BJ (cell line): ENCODE results near the gene APOM. TPM values are rescaled to one million over a fixed set of nuclear protein-coding genes. Genes with fewer than 3 reads are reported as not detected.

Experiments
- CTCF ChIA-PET: fragments of 350-600 bp; formaldehyde crosslinking; extraction: SDS; loops from one replicate; lab custom pipeline; 2021; ENCODE audit warnings: antibody characterized with exemption, inconsistent platforms; lab: Yijun Ruan, JAX
- POLR2A ChIA-PET: fragments of 300-600 bp; sonication (Branson Sonifier 250); formaldehyde crosslinking; extraction: SDS; loops from one replicate; lab custom pipeline; 2021; ENCODE audit warnings: antibody characterized with exemption; lab: Charles Lee
- DNase-seq: peaks from one replicate; pipeline ENCODE4 v3.0.0-alpha.2; 2011; ENCODE audit warnings: low read depth
- H3K27me3 ChIP-seq: 2 replicates; pipeline ENCODE4 v1.6.0; 2011; ENCODE audit warnings: low read length; ENCODE audit not compliant: control insufficient read depth, insufficient read depth
- H3K36me3 ChIP-seq: 2 replicates; pipeline ENCODE4 v1.5.1; 2011; ENCODE audit warnings: low read length; ENCODE audit not compliant: control insufficient read depth, insufficient read depth
- H3K4me3 ChIP-seq: 2 replicates; pipeline ENCODE4 v1.5.1; 2011; ENCODE audit warnings: low read depth, mild to moderate bottlenecking, control low read depth, low read length
- CTCF ChIP-seq: IDR thresholded peaks from 2 replicates; pipeline ENCODE4 v1.5.1; 2011; ENCODE audit warnings: low read depth, mild to moderate bottlenecking, control low read depth, inconsistent platforms, low read length, moderate library complexity; ENCODE audit not compliant: insufficient read depth
- polyA plus RNA-seq: library from polyadenylated mRNA; depleted of rRNA; stranded (reverse); fragments of >200 nt; gene quantifications from 2 replicates; pipeline ENCODE4 v1.2.3, GENCODE V29; 2011

The APOM gene
- polyA plus RNA-seq, 1 experiment, result 4.8 TPM

GRCh38 chr6:31680226-31681134, 24.8 kb downstream of the APOM start, which contains the start of gene LY6G5C:
TSS of gene LY6G5C (minus strand) at chr6:31681067. CDS start at chr6:31680373, 694 bp downstream.
- DNase-seq, result peak; percentile 67
- peak; percentile 75 for TF ChIP-seq CTCF
- no peaks in the 10 kb centered on the region for H3K27me3 ChIP-seq
- peak within 1 kb of the TSS; percentile 39 for H3K4me3 ChIP-seq
- ChIA-PET CTCF (interaction anchor here (0.6 to 3.2 kb wide), 18 partner anchors 9 to 605 kb away, joined by 3 to 15 read pairs (median 4); partner anchors contain the start of genes ABHD16A, CLIC1 and LSM2), POLR2A (interaction anchor here (0.6 kb wide), 1 partner anchor 161 kb away, joined by 3 read pairs; no protein-coding TSS in a partner anchor)
- peaks cover 2% of the 10 kb centered on the region; the same call in 1 of the 2 replicates for H3K36me3 ChIP-seq

- TF ChIP-seq CTCF, result peak; percentile 48
- no peak for DNase-seq
- ChIA-PET POLR2A (interaction anchor here (0.6 kb wide), 1 partner anchor 160 kb away, joined by 3 read pairs; no protein-coding TSS in a partner anchor), CTCF (interaction anchor here (0.7 to 3.2 kb wide), 15 partner anchors 10 to 271 kb away, joined by 3 to 15 read pairs (median 4); partner anchors contain the start of genes ABHD16A, CLIC1 and LSM2)
- Histone ChIP-seq H3K36me3 (peaks cover 6% of the 10 kb centered on the region), H3K27me3 (no peaks in the 10 kb centered on the region), H3K4me3 (peak overlapping the region; percentile 39)
Measured at GRCh38 chr6:31681135-31681671, 25.5 kb downstream of the APOM start.

GRCh38 chr6:31683591-31683990, 27.9 kb downstream of the APOM start:
- CTCF ChIA-PET, result interaction anchor here (0.7 to 3.1 kb wide), 2 partner anchors 54 to 146 kb away, joined by 3 to 11 read pairs; no protein-coding TSS in a partner anchor
- Histone ChIP-seq H3K27me3 (no peaks in the 10 kb centered on the region), H3K36me3 (peaks cover 18% of the 10 kb centered on the region), H3K4me3 (no peak overlapping the region)
- POLR2A ChIA-PET, result no interaction called here
- no peak for DNase-seq
- TF ChIP-seq CTCF, result no peak

- Histone ChIP-seq H3K36me3 (peaks cover 34% of the 10 kb centered on the region), H3K27me3 (no peaks in the 10 kb centered on the region), H3K4me3 (no peak overlapping the region)
- CTCF ChIA-PET, result interaction anchor here (1.1 kb wide), 1 partner anchor 83 kb away, joined by 3 read pairs; no protein-coding TSS in a partner anchor
- POLR2A ChIA-PET, result no interaction called here
- no peak for DNase-seq
- no peak for TF ChIP-seq CTCF
Measured at GRCh38 chr6:31686483-31686882, 30.8 kb downstream of the APOM start.

- no peak for TF ChIP-seq CTCF
- DNase-seq, result no peak
- ChIA-PET POLR2A (no interaction called here), CTCF (interaction anchor here (1.1 kb wide), 1 partner anchor 82 kb away, joined by 3 read pairs; no protein-coding TSS in a partner anchor)
- Histone ChIP-seq H3K4me3 (no peak overlapping the region), H3K27me3 (no peaks in the 10 kb centered on the region), H3K36me3 (peaks cover 36% of the 10 kb centered on the region)
Measured at GRCh38 chr6:31687321-31687720, 31.6 kb downstream of the APOM start.
